ENCODE measurements around the gene EXOC2. TPM values are rescaled to one million over a fixed set of nuclear protein-coding genes. Genes with fewer than 3 reads are reported as not detected.
A peak's percentile ranks its signal among the peaks of the same experiment; 100 is the strongest.
"Not testable (repeated sequence)": the region's sequence is repeated elsewhere in the genome, so short reads cannot be mapped to it uniquely, and the experiment has no call there.

The EXOC2 gene
- total and polyA plus RNA-seq, 5 donors from 2014 or later: 33.1 to 43.6 (median 38.9) TPM

DNA sequence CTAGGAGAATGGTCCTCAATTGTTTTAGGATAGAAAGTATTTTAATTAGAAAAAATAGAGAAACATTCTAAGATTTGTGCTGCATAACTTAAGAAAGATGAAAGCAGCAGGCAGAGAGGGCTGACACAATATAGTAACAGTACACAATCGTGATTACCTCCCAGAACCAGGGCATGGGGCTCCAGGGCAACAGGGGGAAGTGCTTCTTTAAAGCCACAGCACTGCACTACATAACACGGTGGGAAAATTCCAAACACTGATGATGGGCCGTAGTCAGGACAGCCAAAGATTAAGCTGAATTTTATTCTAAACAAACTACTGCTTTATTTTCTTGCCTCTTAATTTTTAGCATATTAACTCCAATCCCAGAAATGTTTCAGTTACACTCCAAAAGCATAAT is 14.4 kb downstream of the EXOC2 start:
- peaks cover 3% of the 10 kb centered on the region for H3K36me3 ChIP-seq (ENCODE audit: control insufficient read depth, insufficient read depth, low read length)
- Mint-ChIP-seq H3K27ac (no peak overlapping the region), H3K4me1 (peaks cover 22 to 55% (median 45%) of the 10 kb centered on the region in 4 donors), H3K27me3 (no peaks in the 10 kb centered on the region), H3K4me3 (no peak overlapping the region), H3K36me3 (peaks cover 12% of the 10 kb centered on the region), H3K9me3 (no peaks in the 10 kb centered on the region)
- H3K4me1 ChIP-seq (ENCODE audit: control insufficient read depth, insufficient read depth, low read length, poor library complexity, severe bottlenecking): peaks cover 8% of the 10 kb centered on the region
- H3K27me3 ChIP-seq (ENCODE audit: control insufficient read depth, insufficient read depth, low read length): no peaks in the 10 kb centered on the region
- no peak overlapping the region for H3K4me3 ChIP-seq (ENCODE audit: low read depth, low read length)
- ATAC-seq (ENCODE audit: low read depth in 2 of 2) (no peak), DNase-seq (no peak)
- H3K9me3 ChIP-seq (ENCODE audit: control insufficient read depth in 2 of 2, low read length in 2 of 2): no peaks in the 10 kb centered on the region
- H3K27ac ChIP-seq (ENCODE audit: insufficient read depth, low read length, poor library complexity, severe bottlenecking): no peak overlapping the region

DNA sequence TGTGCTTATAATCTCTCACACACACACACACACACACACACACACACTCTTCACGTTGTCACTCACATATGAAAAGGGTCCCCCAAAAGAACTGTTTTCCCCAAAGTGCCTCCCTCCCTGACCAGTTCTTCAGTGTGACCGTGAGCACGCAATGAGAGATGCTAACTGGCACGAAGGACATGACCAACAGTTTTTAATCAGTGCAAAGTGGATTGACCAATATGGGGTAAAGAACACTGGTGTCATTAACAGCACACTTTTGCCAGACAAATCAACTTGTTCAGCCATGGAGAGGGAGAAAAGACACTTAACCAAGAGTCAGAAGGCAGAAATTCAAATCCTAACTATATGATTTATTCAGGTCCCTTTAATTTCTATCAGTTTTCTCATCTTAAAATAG is 15.0 kb downstream of the EXOC2 start:
- Histone ChIP-seq H3K36me3 (ENCODE audit: control insufficient read depth, insufficient read depth, low read length) (peaks cover 3% of the 10 kb centered on the region), H3K4me3 (ENCODE audit: low read depth, low read length) (no peak overlapping the region), H3K4me1 (ENCODE audit: control insufficient read depth, insufficient read depth, low read length, poor library complexity, severe bottlenecking) (peaks cover 8% of the 10 kb centered on the region), H3K27me3 (ENCODE audit: control insufficient read depth, insufficient read depth, low read length) (no peaks in the 10 kb centered on the region), H3K27ac (ENCODE audit: insufficient read depth, low read length, poor library complexity, severe bottlenecking) (no peak overlapping the region), H3K9me3 (ENCODE audit: control insufficient read depth in 2 of 2, low read length in 2 of 2) (no peaks in the 10 kb centered on the region)
- DNase-seq (no peak), ATAC-seq (ENCODE audit: low read depth in 2 of 2) (no peak)
- Mint-ChIP-seq H3K4me3 (no peak overlapping the region), H3K36me3 (peaks cover 12% of the 10 kb centered on the region), H3K9me3 (no peaks in the 10 kb centered on the region), H3K27ac (no peak overlapping the region), H3K27me3 (no peaks in the 10 kb centered on the region), H3K4me1 (peaks cover 22 to 49% (median 40%) of the 10 kb centered on the region in 4 donors)

DNA sequence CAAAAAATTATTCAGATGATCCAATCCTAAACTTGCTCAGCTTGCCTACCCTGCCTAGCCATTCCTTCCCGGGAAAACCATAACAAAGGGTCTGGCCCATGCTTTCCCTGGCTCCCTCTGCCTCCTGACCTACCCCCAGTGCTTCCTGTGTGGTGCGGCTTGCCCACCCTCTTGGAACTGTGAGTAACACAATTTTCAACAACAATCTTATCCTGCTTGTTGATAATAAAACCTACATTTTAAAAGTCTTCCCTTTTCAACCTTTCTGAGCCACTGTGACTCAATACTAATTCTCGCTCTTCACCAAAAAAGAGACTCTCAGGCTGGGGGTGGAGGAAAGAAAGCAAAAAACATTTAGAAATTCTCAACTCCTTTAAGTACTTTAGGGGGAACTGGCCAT is 18.0 kb downstream of the EXOC2 start:
- H3K4me1 Mint-ChIP-seq: peaks cover 21 to 34% (median 28%) of the 10 kb centered on the region in 4 donors
- Histone ChIP-seq H3K4me3 (ENCODE audit: low read depth, low read length) (no peak overlapping the region), H3K27me3 (ENCODE audit: control insufficient read depth, insufficient read depth, low read length) (no peaks in the 10 kb centered on the region), H3K4me1 (ENCODE audit: control insufficient read depth, insufficient read depth, low read length, poor library complexity, severe bottlenecking) (no peaks in the 10 kb centered on the region), H3K9me3 (ENCODE audit: control insufficient read depth in 2 of 2, low read length in 2 of 2) (no peaks in the 10 kb centered on the region), H3K36me3 (ENCODE audit: control insufficient read depth, insufficient read depth, low read length) (peaks cover 3% of the 10 kb centered on the region), H3K27ac (ENCODE audit: insufficient read depth, low read length, poor library complexity, severe bottlenecking) (no peak overlapping the region)
- no peak for DNase-seq
- H3K27ac Mint-ChIP-seq: no peak overlapping the region
- ATAC-seq (ENCODE audit: low read depth in 2 of 2): no peak
- peaks cover 20% of the 10 kb centered on the region for H3K36me3 Mint-ChIP-seq
- H3K27me3 Mint-ChIP-seq: no peaks in the 10 kb centered on the region
- H3K4me3 Mint-ChIP-seq: peak overlapping the region in 1 of 4 donors; percentile 32
- peaks cover 0 to 4% (median 0%) of the 10 kb centered on the region in 7 donors for H3K9me3 Mint-ChIP-seq

DNA sequence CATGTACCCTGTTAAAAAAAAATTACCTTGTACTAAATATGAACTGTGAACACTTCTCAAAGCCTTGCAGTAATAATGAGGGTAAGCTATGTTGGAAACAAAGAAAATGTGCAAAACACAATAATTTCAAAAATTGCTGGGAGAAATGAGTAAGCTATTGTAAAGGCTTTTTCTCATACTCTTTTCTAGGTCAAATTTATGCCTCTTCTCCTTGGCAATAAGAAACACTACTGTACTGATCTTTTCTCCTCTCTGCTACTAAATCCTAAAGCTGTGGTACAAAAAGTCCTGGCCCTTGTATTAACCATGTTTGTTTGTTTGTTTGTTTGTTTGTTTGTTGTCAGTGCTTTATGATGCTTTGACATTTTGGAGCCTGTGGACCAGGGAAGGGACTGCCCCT is 18.5 kb downstream of the EXOC2 start:
- Mint-ChIP-seq H3K9me3 (peaks cover 0 to 4% (median 0%) of the 10 kb centered on the region in 7 donors), H3K4me3 (peak overlapping the region in 1 of 4 donors; percentile 69), H3K27ac (peak overlapping the region in 1 of 3 donors; percentile 45), H3K27me3 (no peaks in the 10 kb centered on the region), H3K36me3 (peaks cover 20% of the 10 kb centered on the region), H3K4me1 (peaks cover 19 to 31% (median 25%) of the 10 kb centered on the region in 4 donors)
- Histone ChIP-seq H3K27ac (ENCODE audit: insufficient read depth, low read length, poor library complexity, severe bottlenecking) (no peak overlapping the region), H3K27me3 (ENCODE audit: control insufficient read depth, insufficient read depth, low read length) (no peaks in the 10 kb centered on the region), H3K36me3 (ENCODE audit: control insufficient read depth, insufficient read depth, low read length) (peaks cover 8% of the 10 kb centered on the region), H3K4me3 (ENCODE audit: low read depth, low read length) (no peak overlapping the region), H3K9me3 (ENCODE audit: control insufficient read depth in 2 of 2, low read length in 2 of 2) (no peaks in the 10 kb centered on the region), H3K4me1 (ENCODE audit: control insufficient read depth, insufficient read depth, low read length, poor library complexity, severe bottlenecking) (no peaks in the 10 kb centered on the region)
- DNase-seq (no peak), ATAC-seq (ENCODE audit: low read depth in 2 of 2) (no peak)

DNA sequence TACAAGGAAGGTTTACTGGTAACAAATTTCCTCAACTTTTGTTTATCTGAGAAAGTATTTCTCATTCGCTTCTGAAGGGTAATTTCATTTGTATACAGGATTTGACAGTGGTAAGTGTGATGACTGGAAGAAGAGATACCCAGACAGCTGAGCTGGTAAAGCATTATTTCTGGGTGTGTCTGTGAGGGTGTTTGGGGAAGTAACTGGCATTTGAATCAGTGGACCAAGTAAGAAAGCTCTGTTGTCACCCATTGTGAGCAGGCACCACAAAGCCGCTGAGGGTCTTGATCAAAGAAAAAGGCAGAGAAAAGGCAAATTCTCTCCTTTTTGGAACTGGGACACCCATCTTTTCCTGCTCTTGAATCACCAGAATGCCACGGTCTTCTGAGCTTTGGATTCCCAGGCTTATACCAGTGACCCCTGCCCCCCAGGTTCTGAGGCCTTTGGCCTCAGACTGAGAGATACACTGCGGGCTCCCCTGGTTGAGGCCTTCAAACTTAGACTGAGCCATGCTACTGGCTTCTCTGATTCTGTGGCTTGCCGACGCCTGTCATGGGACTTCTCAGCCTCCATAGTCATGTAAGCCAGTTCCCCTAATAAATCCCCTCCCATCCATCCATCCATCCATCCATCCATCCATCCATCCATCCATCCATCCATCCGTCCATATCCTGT is 25.5 kb downstream of the EXOC2 start:
- Mint-ChIP-seq H3K27ac (no peak overlapping the region), H3K4me3 (no peak overlapping the region), H3K4me1 (peaks cover 30 to 46% (median 38%) of the 10 kb centered on the region in 4 donors), H3K9me3 (peaks cover 0 to 10% (median 4%) of the 10 kb centered on the region in 7 donors), H3K36me3 (peaks cover 20% of the 10 kb centered on the region), H3K27me3 (no peaks in the 10 kb centered on the region)
- DNase-seq (no peak), ATAC-seq (ENCODE audit: low read depth in 2 of 2) (no peak)
- Histone ChIP-seq H3K9me3 (ENCODE audit: control insufficient read depth in 2 of 2, low read length in 2 of 2) (no peaks in the 10 kb centered on the region), H3K36me3 (ENCODE audit: control insufficient read depth, insufficient read depth, low read length) (peaks cover 19% of the 10 kb centered on the region), H3K4me3 (ENCODE audit: low read depth, low read length) (no peak overlapping the region), H3K4me1 (ENCODE audit: control insufficient read depth, insufficient read depth, low read length, poor library complexity, severe bottlenecking) (no peaks in the 10 kb centered on the region), H3K27ac (ENCODE audit: insufficient read depth, low read length, poor library complexity, severe bottlenecking) (no peak overlapping the region), H3K27me3 (ENCODE audit: control insufficient read depth, insufficient read depth, low read length) (no peaks in the 10 kb centered on the region)

DNA sequence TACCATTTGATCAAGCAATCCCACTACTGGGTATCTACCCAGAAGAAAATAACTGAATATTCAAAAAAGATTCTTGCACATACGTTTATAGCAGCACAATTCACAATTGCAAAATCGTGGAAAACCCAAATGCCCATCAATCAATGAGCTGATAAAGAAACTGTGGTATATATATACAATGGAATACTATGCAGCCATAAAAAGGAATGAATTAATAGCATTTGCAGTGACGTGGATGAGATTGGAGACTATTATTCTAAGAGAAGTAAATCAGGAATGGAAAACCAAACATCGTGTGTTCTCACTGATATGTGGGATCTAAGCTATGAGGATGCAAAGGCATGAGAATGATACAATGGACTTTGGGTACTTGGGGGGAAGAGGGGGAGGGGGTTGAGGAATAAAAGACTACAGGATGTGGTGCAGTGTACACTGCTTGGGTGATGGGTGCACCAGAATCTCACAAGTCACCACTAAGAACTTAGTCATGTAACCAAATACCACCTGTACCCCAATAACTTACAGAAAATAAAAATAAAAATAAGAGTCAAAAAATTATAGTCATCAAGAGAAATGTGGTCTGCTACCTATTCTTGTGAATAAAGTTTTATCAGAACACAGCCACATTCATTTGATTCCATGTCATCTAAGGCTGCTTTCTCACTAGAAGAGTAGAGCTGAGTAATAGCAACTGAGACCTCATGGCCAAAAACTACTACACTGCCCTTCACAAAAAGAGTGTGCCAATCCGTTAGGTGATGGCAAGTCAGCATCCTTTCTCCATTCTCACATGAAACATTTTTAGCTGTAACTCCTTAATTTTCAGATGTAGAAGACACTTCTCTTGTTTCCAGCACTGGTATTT is 27.3 kb downstream of the EXOC2 start:
- Mint-ChIP-seq H3K4me1 (peaks cover 35 to 61% (median 49%) of the 10 kb centered on the region in 4 donors), H3K36me3 (peaks cover 13% of the 10 kb centered on the region), H3K27ac (no peak overlapping the region), H3K9me3 (peaks cover 0 to 10% (median 4%) of the 10 kb centered on the region in 7 donors), H3K4me3 (no peak overlapping the region), H3K27me3 (no peaks in the 10 kb centered on the region)
- no peaks in the 10 kb centered on the region for H3K27me3 ChIP-seq (ENCODE audit: control insufficient read depth, insufficient read depth, low read length)
- H3K4me3 ChIP-seq (ENCODE audit: low read depth, low read length): no peak overlapping the region
- H3K27ac ChIP-seq (ENCODE audit: insufficient read depth, low read length, poor library complexity, severe bottlenecking): no peak overlapping the region
- peaks cover 19% of the 10 kb centered on the region for H3K36me3 ChIP-seq (ENCODE audit: control insufficient read depth, insufficient read depth, low read length)
- H3K9me3 ChIP-seq (ENCODE audit: control insufficient read depth in 2 of 2, low read length in 2 of 2): no peaks in the 10 kb centered on the region
- peaks cover 11% of the 10 kb centered on the region for H3K4me1 ChIP-seq (ENCODE audit: control insufficient read depth, insufficient read depth, low read length, poor library complexity, severe bottlenecking)
- DNase-seq: peak in 1 of 3 donors; percentile 15
- no peak for ATAC-seq (ENCODE audit: low read depth in 2 of 2)

DNA sequence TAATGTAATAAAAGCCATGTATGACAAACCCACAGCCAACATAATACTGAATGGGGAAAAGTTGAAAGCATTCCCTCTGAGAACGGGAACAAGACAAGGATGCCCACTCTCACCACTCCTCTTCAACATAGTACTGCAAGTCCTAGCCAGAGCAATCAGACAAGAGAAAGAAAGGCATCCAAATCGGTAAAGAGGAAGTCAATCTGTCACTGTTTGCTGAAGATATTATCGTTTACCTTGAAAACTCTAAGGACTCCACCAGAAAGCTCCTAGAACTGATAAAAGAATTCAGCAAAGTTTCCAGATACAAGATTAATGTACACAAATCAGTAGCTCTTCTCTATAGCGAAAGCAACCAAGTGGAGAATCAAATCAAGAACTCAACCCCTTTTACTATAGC is 29.2 kb downstream of the EXOC2 start:
- H3K27ac Mint-ChIP-seq; H3K9me3 Mint-ChIP-seq; H3K27me3 ChIP-seq (ENCODE audit: control insufficient read depth, insufficient read depth, low read length); H3K4me3 ChIP-seq (ENCODE audit: low read depth, low read length); ATAC-seq (ENCODE audit: low read depth in 2 of 2); H3K27me3 Mint-ChIP-seq; H3K36me3 ChIP-seq (ENCODE audit: control insufficient read depth, insufficient read depth, low read length); H3K9me3 ChIP-seq (ENCODE audit: control insufficient read depth in 2 of 2, low read length in 2 of 2); H3K27ac ChIP-seq (ENCODE audit: insufficient read depth, low read length, poor library complexity, severe bottlenecking): not testable (repeated sequence)
- peaks cover 17% of the 10 kb centered on the region for H3K4me1 ChIP-seq (ENCODE audit: control insufficient read depth, insufficient read depth, low read length, poor library complexity, severe bottlenecking)
- peak in 1 of 3 donors; percentile 16 for DNase-seq
- Mint-ChIP-seq H3K4me3 (peak overlapping the region in 1 of 4 donors; percentile 48), H3K4me1 (peaks cover 46 to 72% (median 60%) of the 10 kb centered on the region in 4 donors), H3K36me3 (peaks cover 13% of the 10 kb centered on the region)
